Inflammatory macrophage (primary cell): ENCODE data around the gene TRIM47.

ENCODE experiments used
- DNase-seq, 2 donors: peaks; one replicate each; pipeline ENCODE4 v3.0.0-alpha.2; 2020 to 2022

The TRIM47 gene

GRCh38 chr17:75830164-75831031 is 48.0 kb downstream of the TRIM47 start:
- DNase-seq: no peak

DNA sequence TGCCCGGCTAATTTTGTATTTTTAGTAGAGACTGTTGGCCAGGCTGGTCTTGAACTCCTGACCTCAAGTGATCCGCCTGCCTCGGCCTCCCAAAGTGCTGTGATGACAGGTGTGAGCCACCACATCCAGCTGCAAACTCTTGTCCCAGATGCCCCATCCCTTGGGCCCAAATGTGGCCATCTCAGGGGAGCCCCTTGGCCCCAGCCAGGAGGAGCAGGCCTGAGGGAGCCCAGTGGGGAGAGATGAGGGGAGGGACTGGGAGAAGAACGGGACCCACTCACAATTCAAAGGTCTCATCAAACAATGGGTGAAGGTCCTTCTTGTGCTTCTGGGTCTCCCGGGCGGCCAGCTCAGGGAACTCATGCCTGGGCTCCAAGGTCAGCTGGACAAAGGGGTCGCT is 48.6 kb downstream of the TRIM47 start:
- DNase-seq: no peak

- DNase-seq: no peak
Measured at GRCh38 chr17:75828741-75829140, 49.6 kb downstream of the TRIM47 start.

DNA sequence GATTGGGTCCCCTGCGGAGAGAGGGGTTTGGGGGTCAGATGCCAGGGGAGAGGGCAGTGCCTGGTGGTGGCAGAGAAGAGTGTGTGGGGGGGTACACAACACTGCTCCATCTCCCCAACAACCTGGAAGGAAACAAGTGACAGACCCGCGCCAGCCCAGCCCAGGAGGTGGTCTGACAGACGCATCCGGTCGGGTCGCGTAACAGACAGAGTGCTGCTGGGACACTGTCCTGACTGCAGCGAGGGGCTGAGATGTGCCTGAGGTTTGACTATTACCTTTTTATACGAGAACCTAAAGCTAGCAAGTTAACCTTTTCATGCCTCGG is 50.3 kb downstream of the TRIM47 start:
- DNase-seq: no peak

GRCh38 chr17:75827308-75828075 is 50.9 kb downstream of the TRIM47 start:
- DNase-seq: peak; percentile 43 to 46

DNA sequence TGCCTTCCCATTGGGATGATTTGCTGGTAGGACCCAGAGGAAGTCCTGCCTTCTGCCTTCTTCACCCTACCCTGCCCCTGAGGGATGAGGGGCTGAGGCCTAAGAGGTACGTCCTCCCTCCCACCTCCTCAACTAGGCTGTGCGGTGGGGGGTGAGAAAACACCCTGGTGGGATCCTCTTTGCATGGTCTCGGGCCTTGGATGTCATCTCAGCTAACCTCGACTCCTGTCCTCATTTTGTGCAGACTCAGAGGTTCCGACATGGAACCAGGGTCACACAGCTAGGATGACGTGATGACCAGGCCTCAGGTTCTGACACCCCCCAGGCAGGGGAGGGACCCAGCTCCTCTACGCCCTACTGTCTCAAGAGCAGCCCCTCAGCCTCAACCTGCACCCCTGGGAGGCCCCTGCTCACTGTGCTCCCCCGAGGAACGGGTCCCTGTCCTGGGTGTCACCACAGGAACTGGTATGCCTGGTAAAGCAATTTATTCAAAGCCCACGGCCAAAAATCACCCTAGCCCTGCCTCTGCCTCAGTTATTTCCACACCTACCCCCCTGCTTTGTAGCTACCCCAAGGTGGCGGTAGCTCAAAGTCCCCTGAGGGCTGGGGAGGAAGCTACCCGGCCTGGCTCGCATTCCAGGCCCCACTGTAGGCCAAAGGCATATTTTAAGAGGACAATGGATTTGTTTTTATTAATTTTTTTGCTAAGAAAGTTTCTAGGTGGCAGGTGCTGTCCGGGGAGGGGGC is 51.6 kb downstream of the TRIM47 start:
- DNase-seq: no peak

- no peak for DNase-seq
Measured at GRCh38 chr17:75825748-75826370, 52.5 kb downstream of the TRIM47 start.

DNA sequence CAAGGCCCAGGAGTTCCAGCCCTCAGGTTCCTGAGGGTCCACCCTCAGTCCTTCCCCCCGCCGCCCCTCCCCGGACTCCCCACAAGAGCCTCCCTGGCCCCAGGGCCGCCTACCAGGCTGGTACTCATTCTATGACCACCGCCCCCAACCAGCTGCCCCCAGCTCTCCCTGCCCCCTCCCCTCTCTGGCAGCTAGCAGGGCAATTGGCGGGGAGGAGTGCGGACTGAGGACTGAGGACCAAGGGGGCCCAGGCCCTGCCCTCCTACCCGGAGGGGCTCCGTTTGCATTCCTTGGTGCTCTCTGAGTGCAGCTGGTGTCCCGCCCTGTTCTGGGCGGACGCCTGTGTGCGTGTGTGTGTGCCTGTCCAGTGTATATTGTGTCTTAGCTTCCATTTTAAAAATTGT is 53.2 kb downstream of the TRIM47 start:
- no peak for DNase-seq

DNA sequence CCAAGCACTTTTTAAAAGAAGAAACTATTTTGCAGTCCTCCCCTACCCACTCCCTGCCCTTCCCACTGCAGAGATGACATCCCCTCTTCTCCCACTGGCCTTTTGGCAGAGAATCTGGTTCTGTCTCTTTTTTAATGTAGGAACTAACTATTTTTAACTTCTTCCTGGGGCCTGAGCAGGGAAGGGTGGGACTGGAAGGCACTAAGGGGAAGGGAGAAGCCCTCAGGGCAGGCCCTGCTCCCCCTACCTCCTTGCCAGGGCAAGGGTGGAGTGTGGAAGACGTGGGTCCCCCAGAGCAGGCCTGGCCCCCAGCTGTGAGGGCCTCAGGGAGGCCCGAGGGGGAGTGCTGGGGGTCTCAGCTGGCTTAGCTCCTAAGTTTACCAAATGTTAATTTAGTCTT is 53.7 kb downstream of the TRIM47 start:
- peak; percentile 37 to 60 for DNase-seq
